Measurements from ENCODE around the gene ZNF385D. TPM values are rescaled to one million over a fixed set of nuclear protein-coding genes. Genes with fewer than 3 reads are reported as not detected.

ZNF385D gene
- polyA plus RNA-seq, 1 donor (not counting 4 experiments of a cell fraction or from before 2014, with no cell fraction given): 0.46 TPM

GRCh38 chr3:21752749-21753347, 1.8 kb upstream of the ZNF385D start:
- Histone ChIP-seq H3K9me3 (ENCODE audit: control insufficient read depth, low read depth, low read length) (no peaks in the 10 kb centered on the region), H3K4me2 (ENCODE audit: control insufficient read depth, extremely low read depth, insufficient read depth, low read depth, low read length) (no peak overlapping the region), H3K36me3 (ENCODE audit: control insufficient read depth in 2 of 2, extremely low read depth in 1 of 2, insufficient read depth in 2 of 2, low read length in 2 of 2) (no peaks in the 10 kb centered on the region), H4K20me1 (ENCODE audit: control insufficient read depth, extremely low read depth, insufficient read depth, low read length) (no peaks in the 10 kb centered on the region), H3K9me1 (ENCODE audit: control insufficient read depth, extremely low read depth, insufficient read depth, low read length) (no peaks in the 10 kb centered on the region), H3K4me1 (ENCODE audit: control insufficient read depth, extremely low read depth, insufficient read depth, low read length) (no peaks in the 10 kb centered on the region), H3K27me3 (ENCODE audit: control insufficient read depth, extremely low read depth, insufficient read depth, low read length) (no peaks in the 10 kb centered on the region), H3K27ac (ENCODE audit: control insufficient read depth, insufficient read depth, low read length) (no peak overlapping the region), H3K79me2 (ENCODE audit: control insufficient read depth, insufficient read depth, low read length) (no peaks in the 10 kb centered on the region), H2AFZ (ENCODE audit: control insufficient read depth, low read length) (no peak overlapping the region), H3K9ac (ENCODE audit: control insufficient read depth, extremely low read depth, insufficient read depth, low read length) (no peak overlapping the region), H3K4me3 (ENCODE audit: control insufficient read depth in 2 of 3, extremely low read depth in 1 of 3, insufficient read depth in 2 of 3, low read depth in 1 of 3, low read length in 3 of 3) (no peak overlapping the region)
- DNase-seq (ENCODE audit: low read depth, low spot score) (no peak), FAIRE-seq (no peak)
- dilution Hi-C loops (cut with MboI; ENCODE audit: extremely low pct_ligation_motif_present, low sequenced_read_pairs): no loop called here
- TF ChIP-seq EZH2 (IDR thresholded peaks at IDR 0.05; ENCODE audit: low read length): no peak
- TF ChIP-seq CTCF (optimal IDR thresholded peaks at IDR 0.05 in 1 of 3, IDR thresholded peaks at IDR 0.05 in 1 of 3, conservative IDR thresholded peaks at IDR 0.05 in 1 of 3; ENCODE audit: extremely low read depth in 1 of 3, insufficient read depth in 2 of 3, low read length in 3 of 3): peak in 2 of 3 experiments; percentile 8 to 32

GRCh38 chr3:21751886-21752285, 876 bp upstream of the ZNF385D start:
- no peak overlapping the region for H3K4me2 ChIP-seq (ENCODE audit: control insufficient read depth, extremely low read depth, insufficient read depth, low read depth, low read length)
- no peaks in the 10 kb centered on the region for H4K20me1 ChIP-seq (ENCODE audit: control insufficient read depth, extremely low read depth, insufficient read depth, low read length)
- no peaks in the 10 kb centered on the region for H3K4me1 ChIP-seq (ENCODE audit: control insufficient read depth, extremely low read depth, insufficient read depth, low read length)
- H3K36me3 ChIP-seq (ENCODE audit: control insufficient read depth in 2 of 2, extremely low read depth in 1 of 2, insufficient read depth in 2 of 2, low read length in 2 of 2): no peaks in the 10 kb centered on the region
- no peaks in the 10 kb centered on the region for H3K9me1 ChIP-seq (ENCODE audit: control insufficient read depth, extremely low read depth, insufficient read depth, low read length)
- FAIRE-seq (no peak), DNase-seq (ENCODE audit: low read depth, low spot score) (no peak)
- no peaks in the 10 kb centered on the region for H3K27me3 ChIP-seq (ENCODE audit: control insufficient read depth, extremely low read depth, insufficient read depth, low read length)
- H3K9me3 ChIP-seq (ENCODE audit: control insufficient read depth, low read depth, low read length): no peaks in the 10 kb centered on the region
- dilution Hi-C loops (cut with MboI; ENCODE audit: extremely low pct_ligation_motif_present, low sequenced_read_pairs): no loop called here
- no peak overlapping the region for H3K27ac ChIP-seq (ENCODE audit: control insufficient read depth, insufficient read depth, low read length)
- no peaks in the 10 kb centered on the region for H3K79me2 ChIP-seq (ENCODE audit: control insufficient read depth, insufficient read depth, low read length)
- no peak overlapping the region for H3K9ac ChIP-seq (ENCODE audit: control insufficient read depth, extremely low read depth, insufficient read depth, low read length)
- no peak overlapping the region for H2AFZ ChIP-seq (ENCODE audit: control insufficient read depth, low read length)
- TF ChIP-seq EZH2 (IDR thresholded peaks at IDR 0.05; ENCODE audit: low read length): no peak
- no peak overlapping the region for H3K4me3 ChIP-seq (ENCODE audit: control insufficient read depth in 2 of 3, extremely low read depth in 1 of 3, insufficient read depth in 2 of 3, low read depth in 1 of 3, low read length in 3 of 3)

All from keratinocyte (primary cell).